GM15510 (cell line): ENCODE data around the gene SPATA24.

Source experiments
- POLR2A ChIP-seq: IDR thresholded peaks from 3 replicates; pipeline ENCODE4 v1.6.1; 2011; ENCODE audit warnings: borderline replicate concordance; ENCODE audit not compliant: insufficient read length; ENCODE audit errors: extremely low read depth

SPATA24 gene

GRCh38 chr5:139422307-139422893, 18.5 kb upstream of the SPATA24 start:
- no peak for TF ChIP-seq POLR2A

DNA sequence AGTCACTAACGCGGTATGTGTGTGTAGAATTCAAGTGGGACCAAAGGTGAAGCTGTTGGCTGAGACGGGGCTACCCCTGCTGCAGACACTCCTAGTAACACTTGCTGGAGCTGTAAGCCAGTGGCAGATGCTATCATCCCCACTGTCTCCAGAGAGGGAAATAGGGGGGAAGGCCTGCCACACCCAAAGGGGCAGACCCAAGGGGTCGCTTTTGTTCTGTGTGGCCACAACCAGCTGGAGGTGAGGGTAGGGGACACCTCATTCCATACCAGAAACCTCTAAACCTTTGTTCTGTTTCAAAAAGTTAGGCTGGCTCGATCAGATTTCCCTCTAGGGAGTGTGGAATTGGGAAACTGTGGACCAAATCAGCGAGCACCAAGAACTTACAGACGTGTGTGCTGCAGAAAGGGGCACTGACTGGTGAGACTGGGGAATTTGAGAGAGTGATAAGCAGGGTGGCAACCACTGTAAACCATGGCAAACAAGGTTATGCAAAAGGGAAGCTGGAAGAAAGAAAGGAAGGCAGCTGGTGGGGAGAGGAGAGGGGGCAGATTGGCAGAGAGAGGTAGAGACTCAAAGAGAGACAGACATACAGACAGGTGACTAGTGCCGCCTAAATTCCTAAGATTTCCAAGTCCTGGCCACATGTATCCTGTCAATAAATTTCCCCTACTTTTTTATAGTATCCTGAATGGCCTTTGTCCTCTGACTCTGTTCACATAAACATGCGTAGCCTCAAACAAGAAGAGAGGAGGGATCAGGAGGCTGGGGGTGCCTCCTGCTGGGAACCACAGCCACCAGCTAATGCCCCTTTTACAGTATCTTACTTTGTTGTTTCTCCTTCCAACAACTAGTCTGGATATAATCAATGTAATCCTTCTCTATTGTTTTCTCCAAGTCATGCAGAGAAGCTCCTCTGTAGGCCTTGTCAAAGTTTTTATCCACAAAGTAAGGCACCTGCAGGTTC, 15.6 kb upstream of the SPATA24 start:
- TF ChIP-seq POLR2A: no peak

GRCh38 chr5:139418793-139419192, 14.9 kb upstream of the SPATA24 start:
- TF ChIP-seq POLR2A: no peak

DNA sequence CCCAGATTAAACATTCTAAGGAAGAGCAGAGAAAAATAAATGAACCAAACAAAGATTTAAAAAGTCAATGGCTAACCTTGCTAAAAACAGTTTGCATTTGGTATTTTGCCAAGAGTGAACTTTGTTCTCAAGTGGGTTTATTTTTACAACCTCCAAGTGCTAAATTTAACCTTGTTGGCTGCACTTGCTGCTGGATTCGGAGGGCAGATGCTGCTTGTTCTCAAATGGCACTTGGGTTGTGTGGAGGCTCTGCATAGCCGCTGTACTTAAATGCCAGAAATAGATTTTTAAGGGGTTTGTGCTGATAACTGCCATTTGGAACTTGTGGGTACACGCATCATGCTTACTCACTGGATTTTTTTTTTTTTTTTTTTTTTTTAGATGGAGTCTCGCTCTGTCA, 13.3 kb upstream of the SPATA24 start:
- no peak for TF ChIP-seq POLR2A

DNA sequence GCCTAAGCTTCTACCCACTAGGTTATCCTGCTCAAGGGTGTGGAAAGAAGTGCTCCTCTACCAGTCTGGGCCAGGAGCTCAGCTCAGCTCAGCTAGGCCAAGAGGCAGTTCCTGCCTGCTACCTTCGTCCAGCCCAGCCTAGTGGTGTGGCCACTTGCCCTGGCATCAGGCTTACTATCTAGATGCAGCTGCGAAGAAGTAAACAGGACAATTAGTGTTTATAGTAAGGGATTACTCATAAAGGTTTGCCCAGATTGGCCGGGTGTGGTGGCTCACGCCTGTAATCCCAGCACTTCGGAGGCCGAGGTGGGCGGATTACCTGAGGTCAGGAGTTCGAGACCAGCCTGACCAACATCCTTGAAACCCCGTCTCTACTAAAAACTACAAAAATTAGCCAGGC, 12.8 kb upstream of the SPATA24 start:
- TF ChIP-seq POLR2A: no peak

GRCh38 chr5:139415869-139416268, 12.0 kb upstream of the SPATA24 start:
- no peak for TF ChIP-seq POLR2A

- TF ChIP-seq POLR2A: no peak
Observed at GRCh38 chr5:139415221-139415861, 11.5 kb upstream of the SPATA24 start.

- TF ChIP-seq POLR2A: no peak
Observed at GRCh38 chr5:139414581-139415130, 10.8 kb upstream of the SPATA24 start.

GRCh38 chr5:139413963-139414362, 10.1 kb upstream of the SPATA24 start:
- no peak for TF ChIP-seq POLR2A

- TF ChIP-seq POLR2A: no peak
Observed at GRCh38 chr5:139413153-139413552, 9.3 kb upstream of the SPATA24 start.

DNA sequence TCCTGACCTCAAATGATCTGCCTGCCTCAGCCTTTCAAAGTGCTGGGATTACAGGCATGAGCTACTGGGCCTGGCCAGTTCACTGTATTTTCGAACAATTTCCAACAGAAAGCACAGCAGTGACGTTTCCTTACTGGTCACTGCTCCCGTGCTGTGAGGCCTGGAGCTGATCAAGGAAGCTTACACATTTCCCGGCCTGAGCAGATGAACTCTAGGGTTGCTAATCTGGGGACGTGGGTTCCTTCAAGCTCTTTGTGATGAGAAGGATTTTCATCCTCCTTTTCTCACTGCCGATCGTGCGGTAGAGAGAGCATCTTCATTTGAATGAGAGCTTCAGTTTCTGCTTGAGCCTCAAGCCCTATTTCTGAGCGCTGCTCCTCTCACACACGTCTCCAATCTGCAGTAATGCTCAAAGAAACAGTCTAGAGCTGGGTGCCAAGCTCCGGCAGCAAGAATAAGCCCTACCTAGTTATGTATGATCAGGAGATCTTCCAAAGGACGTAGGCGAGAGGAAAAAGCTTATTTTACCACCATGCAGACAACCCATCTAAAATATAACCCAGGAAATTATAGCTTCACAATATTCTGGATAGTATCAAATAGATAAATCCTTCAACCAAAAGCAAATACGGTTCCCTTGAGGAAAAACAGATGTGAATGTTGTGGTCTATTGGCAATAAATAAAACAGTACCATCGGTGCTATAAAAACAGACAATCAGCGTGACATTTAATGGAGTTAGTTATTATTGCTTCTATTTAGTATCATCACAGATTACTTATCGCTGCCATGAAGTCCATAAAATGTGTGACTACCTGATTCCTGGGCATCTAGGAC, 7.3 kb upstream of the SPATA24 start:
- no peak for TF ChIP-seq POLR2A

- no peak for TF ChIP-seq POLR2A
Observed at GRCh38 chr5:139410121-139410992, 6.5 kb upstream of the SPATA24 start.

- no peak for TF ChIP-seq POLR2A
Observed at GRCh38 chr5:139408191-139408590, 4.3 kb upstream of the SPATA24 start.
